Fibroblast of lung (primary cell): ENCODE measurements around the gene ARIH2.

Experiments
- CTCF ChIP-seq, 2 donors: IDR thresholded peaks in 1 of 2; conservative IDR thresholded peaks in 1 of 2; 1 replicate in 1 of 2; 2 replicates in 1 of 2; pipeline ENCODE4 v1.5.1; 2011 to 2012; ENCODE audit warnings: low read length in 2 of 2, control low read depth in 1 of 2, inconsistent platforms in 1 of 2, low read depth in 1 of 2, mild to moderate bottlenecking in 1 of 2
- EZH2 ChIP-seq: IDR thresholded peaks from 2 replicates; pipeline ENCODE4 v1.5.1; 2012; ENCODE audit warnings: low read length, control low read depth, mild to moderate bottlenecking; ENCODE audit errors: missing control alignments

- TF ChIP-seq CTCF (conservative IDR thresholded peaks at IDR 0.05 in 1 of 2, IDR thresholded peaks at IDR 0.05 in 1 of 2; ENCODE audit: low read depth in 1 of 2, low read length in 2 of 2): no peak
- no peak for TF ChIP-seq EZH2
Observed at GRCh38 chr3:49034650-49035049, 116.0 kb downstream of the ARIH2 start.
